ENCODE data around the gene CD81. TPM values are rescaled to one million over a fixed set of nuclear protein-coding genes. Genes with fewer than 3 reads are reported as not detected.

CD81 gene
- total RNA-seq, 3 donors from 2014 or later (not counting 1 experiment from before 2014, with no cell fraction given), result 263 to 292 (median 263) TPM

DNA sequence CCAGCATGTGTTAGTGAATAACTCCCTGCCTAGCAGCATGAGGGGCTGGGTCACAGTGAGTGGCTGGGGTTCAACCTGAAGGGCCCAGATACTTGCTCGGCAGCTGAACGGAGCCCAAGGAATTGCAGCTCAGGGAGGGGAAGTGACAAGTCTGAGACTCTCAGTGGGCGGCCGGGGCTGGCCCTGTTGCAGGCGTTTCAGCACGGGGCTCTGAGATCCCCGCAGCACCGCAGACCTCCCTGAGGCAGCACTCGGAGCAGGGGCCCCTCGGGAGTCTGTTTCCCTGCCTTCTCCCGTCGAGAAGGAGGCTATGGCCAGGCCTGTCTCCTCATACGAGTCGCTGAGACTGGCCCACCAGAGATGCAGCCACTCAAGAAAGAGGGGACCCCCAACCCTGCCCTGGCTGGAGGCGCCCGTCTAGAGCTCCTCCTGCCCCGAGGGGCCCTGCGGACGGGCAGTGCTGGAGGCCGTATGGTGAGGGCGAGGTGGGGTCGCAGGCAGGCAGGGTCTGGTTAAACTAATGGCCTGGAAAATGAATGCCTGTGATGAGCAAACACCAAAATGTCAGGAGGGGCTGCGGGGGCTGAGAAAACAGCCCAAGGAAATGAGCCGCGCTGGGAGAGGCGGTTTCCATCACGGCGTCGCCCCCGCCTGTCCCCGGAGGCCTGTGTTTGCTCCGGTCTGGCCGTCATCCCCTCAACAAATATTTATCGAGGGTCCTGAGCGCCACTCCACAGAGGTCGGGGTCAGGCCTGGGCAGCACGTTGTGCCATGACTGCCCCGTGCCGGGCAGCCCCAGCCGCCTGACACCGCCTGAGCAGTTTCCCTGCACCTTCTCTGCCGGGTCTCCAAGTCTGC, 32.7 kb downstream of the CD81 start:
- DNase-seq (no peak), ATAC-seq (no peak)
- no peaks in the 10 kb centered on the region for H3K4me1 Mint-ChIP-seq
- H3K9me3 Mint-ChIP-seq, result no peaks in the 10 kb centered on the region
- H3K36me3 Mint-ChIP-seq, result no peaks in the 10 kb centered on the region
- intact Hi-C loops (cut with micrococcal nuclease), result no loop called here
- H3K9me3 ChIP-seq (ENCODE audit: control insufficient read depth, insufficient read depth, low read length), result no peaks in the 10 kb centered on the region
- TF ChIP-seq, protein P1, sequence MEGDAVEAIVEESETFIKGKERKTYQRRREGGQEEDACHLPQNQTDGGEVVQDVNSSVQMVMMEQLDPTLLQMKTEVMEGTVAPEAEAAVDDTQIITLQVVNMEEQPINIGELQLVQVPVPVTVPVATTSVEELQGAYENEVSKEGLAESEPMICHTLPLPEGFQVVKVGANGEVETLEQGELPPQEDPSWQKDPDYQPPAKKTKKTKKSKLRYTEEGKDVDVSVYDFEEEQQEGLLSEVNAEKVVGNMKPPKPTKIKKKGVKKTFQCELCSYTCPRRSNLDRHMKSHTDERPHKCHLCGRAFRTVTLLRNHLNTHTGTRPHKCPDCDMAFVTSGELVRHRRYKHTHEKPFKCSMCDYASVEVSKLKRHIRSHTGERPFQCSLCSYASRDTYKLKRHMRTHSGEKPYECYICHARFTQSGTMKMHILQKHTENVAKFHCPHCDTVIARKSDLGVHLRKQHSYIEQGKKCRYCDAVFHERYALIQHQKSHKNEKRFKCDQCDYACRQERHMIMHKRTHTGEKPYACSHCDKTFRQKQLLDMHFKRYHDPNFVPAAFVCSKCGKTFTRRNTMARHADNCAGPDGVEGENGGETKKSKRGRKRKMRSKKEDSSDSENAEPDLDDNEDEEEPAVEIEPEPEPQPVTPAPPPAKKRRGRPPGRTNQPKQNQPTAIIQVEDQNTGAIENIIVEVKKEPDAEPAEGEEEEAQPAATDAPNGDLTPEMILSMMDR (IDR thresholded peaks at IDR 0.05), result no peak
- H3K4me3 ChIP-seq (ENCODE audit: low read length), result no peak overlapping the region
- H3K27ac ChIP-seq (ENCODE audit: low read length), result no peak overlapping the region
- no peaks in the 10 kb centered on the region for H3K4me1 ChIP-seq (ENCODE audit: control insufficient read depth, insufficient read depth, low read length)
- WGBS (ENCODE audit: insufficient coverage), result 82% methylated on average over 42 of the region's 42 CpGs
- H3K27me3 ChIP-seq (ENCODE audit: control insufficient read depth, insufficient read depth, low read length), result no peaks in the 10 kb centered on the region
- no peak overlapping the region for H3K27ac Mint-ChIP-seq
- H3K36me3 ChIP-seq (ENCODE audit: control insufficient read depth, insufficient read depth, low read length), result no peaks in the 10 kb centered on the region
- H3K4me3 Mint-ChIP-seq, result no peak overlapping the region
- no peaks in the 10 kb centered on the region for H3K27me3 Mint-ChIP-seq (ENCODE audit: low read depth in 2 of 2)

DNA sequence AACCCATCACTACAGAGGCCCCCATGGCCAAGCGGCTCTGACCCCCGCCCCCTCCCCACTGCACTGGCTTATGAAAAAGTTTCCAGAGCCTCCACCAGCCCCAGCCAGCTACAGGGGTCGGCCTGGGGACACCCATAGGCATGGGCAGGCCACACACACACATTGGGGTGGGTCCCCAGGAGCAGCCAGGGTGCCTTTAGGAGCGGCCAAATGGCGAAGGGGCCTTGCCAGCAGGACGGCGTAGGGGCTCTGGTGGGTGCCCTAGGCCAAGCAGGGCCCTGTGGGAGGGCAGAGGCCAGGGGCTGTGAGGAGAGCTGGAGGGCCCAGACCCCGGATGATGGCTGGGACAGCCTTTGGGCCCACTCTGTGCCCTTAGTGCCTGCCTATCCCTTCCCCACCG, 33.5 kb downstream of the CD81 start:
- no peaks in the 10 kb centered on the region for H3K36me3 ChIP-seq (ENCODE audit: control insufficient read depth, insufficient read depth, low read length)
- TF ChIP-seq, protein P1 (IDR thresholded peaks at IDR 0.05), result no peak
- H3K4me3 Mint-ChIP-seq, result no peak overlapping the region
- no peaks in the 10 kb centered on the region for H3K36me3 Mint-ChIP-seq
- WGBS (ENCODE audit: insufficient coverage), result 87% methylated on average over 9 of the region's 9 CpGs
- no peak overlapping the region for H3K27ac ChIP-seq (ENCODE audit: low read length)
- H3K27ac Mint-ChIP-seq, result no peak overlapping the region
- no peaks in the 10 kb centered on the region for H3K4me1 Mint-ChIP-seq
- H3K27me3 Mint-ChIP-seq (ENCODE audit: low read depth in 2 of 2), result no peaks in the 10 kb centered on the region
- H3K9me3 Mint-ChIP-seq, result no peaks in the 10 kb centered on the region
- DNase-seq (no peak), ATAC-seq (no peak)
- intact Hi-C loops (cut with micrococcal nuclease), result no loop called here
- no peaks in the 10 kb centered on the region for H3K9me3 ChIP-seq (ENCODE audit: control insufficient read depth, insufficient read depth, low read length)
- H3K4me3 ChIP-seq (ENCODE audit: low read length), result no peak overlapping the region
- H3K27me3 ChIP-seq (ENCODE audit: control insufficient read depth, insufficient read depth, low read length), result no peaks in the 10 kb centered on the region
- H3K4me1 ChIP-seq (ENCODE audit: control insufficient read depth, insufficient read depth, low read length), result no peaks in the 10 kb centered on the region

DNA sequence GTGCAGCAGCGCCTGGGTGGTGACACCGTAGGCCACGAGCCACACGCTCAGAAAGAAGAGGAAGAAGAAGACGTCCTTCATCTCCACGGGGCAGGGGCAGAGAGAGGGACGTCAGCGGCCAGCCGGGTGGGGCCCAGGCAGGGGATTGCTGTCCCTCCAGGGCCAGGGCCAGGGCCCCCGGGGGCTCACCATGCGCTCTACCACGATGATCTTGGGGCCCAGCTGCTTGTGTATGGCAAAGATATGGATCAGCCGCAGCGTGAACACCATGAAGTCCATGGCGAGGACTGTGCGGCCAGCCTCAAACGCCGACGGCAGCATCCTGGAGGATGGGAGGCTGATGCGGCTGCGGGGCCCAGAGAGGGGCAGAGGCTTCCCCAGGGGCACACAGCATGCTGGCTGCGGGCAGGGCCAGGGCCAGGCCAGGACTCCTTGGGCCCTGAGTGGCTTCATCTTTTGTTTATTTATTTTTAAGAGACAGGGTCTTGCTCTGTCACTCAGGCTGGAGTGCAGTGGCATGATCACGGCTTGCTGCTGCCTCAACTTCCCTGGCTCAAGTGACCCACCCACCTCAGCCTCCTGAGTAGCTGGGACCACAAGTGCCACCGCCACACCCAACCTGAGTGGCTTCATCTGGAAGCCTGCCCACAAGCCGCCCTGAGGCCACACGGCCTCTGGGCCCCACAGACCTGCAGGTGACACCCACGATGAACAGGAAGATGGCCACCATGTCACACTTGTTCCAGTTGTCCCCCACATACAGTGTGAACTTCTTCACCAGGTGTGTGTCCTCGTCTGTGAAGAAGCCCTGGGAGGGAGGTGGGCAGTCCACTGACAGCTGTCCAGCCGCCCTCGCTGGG, 34.6 kb downstream of the CD81 start:
- Histone ChIP-seq H3K27ac (ENCODE audit: low read length) (no peak overlapping the region), H3K27me3 (ENCODE audit: control insufficient read depth, insufficient read depth, low read length) (no peaks in the 10 kb centered on the region), H3K4me1 (ENCODE audit: control insufficient read depth, insufficient read depth, low read length) (no peaks in the 10 kb centered on the region), H3K36me3 (ENCODE audit: control insufficient read depth, insufficient read depth, low read length) (no peaks in the 10 kb centered on the region), H3K4me3 (ENCODE audit: low read length) (no peak overlapping the region), H3K9me3 (ENCODE audit: control insufficient read depth, insufficient read depth, low read length) (no peaks in the 10 kb centered on the region)
- ATAC-seq (no peak), DNase-seq (no peak)
- 74% methylated on average over 30 of the region's 30 CpGs for WGBS (ENCODE audit: insufficient coverage)
- no peaks in the 10 kb centered on the region for H3K4me1 Mint-ChIP-seq
- no peaks in the 10 kb centered on the region for H3K36me3 Mint-ChIP-seq
- TF ChIP-seq, protein P1 (IDR thresholded peaks at IDR 0.05), result no peak
- H3K27me3 Mint-ChIP-seq (ENCODE audit: low read depth in 2 of 2), result no peaks in the 10 kb centered on the region
- H3K27ac Mint-ChIP-seq, result no peak overlapping the region
- no peak overlapping the region for H3K4me3 Mint-ChIP-seq
- intact Hi-C loops (cut with micrococcal nuclease), result no loop called here
- H3K9me3 Mint-ChIP-seq, result no peaks in the 10 kb centered on the region

Measured in natural killer cell (primary cell).